DOHH2 (cell line): ENCODE data around the gene ADGRG1.

Experiments used
- H3F3A ChIP-seq: fragments of 200-600 bp; sonication (generic), shearing (Covaris generic); 2 replicates; pipeline ENCODE4 v1.6.0; 2016; ENCODE audit warnings: antibody characterized with exemption, mild to moderate bottlenecking; ENCODE audit not compliant: control insufficient read depth, insufficient read depth
- H3K27ac ChIP-seq: fragments of 200-600 bp; sonication (generic); 2 replicates; pipeline ENCODE4 v1.5.1; 2014; ENCODE audit warnings: low read depth, mild to moderate bottlenecking, low read length, moderate library complexity
- H3K27me3 ChIP-seq: fragments of 200-600 bp; sonication (generic); 2 replicates; pipeline ENCODE4 v1.6.1; 2014; ENCODE audit warnings: mild to moderate bottlenecking, low read length, mixed read lengths; ENCODE audit not compliant: control insufficient read depth
- H3K36me3 ChIP-seq: fragments of 200-600 bp; sonication (generic); 2 replicates; pipeline ENCODE4 v1.6.1; 2014; ENCODE audit warnings: mild to moderate bottlenecking, low read length, moderate library complexity, mixed read lengths; ENCODE audit not compliant: control insufficient read depth
- H3K4me1 ChIP-seq: fragments of 200-600 bp; sonication (generic); 2 replicates; pipeline ENCODE4 v1.6.1; 2014; ENCODE audit warnings: mild to moderate bottlenecking, low read length, mixed read lengths; ENCODE audit not compliant: control insufficient read depth
- H3K4me2 ChIP-seq: fragments of 200-600 bp; sonication (generic); 2 replicates; pipeline ENCODE4 v1.6.0; 2014; ENCODE audit warnings: mild to moderate bottlenecking, low read length, moderate library complexity
- H3K4me3 ChIP-seq: fragments of 200-600 bp; sonication (generic); 2 replicates; pipeline ENCODE4 v1.5.1; 2014; ENCODE audit warnings: mild to moderate bottlenecking, low read length, mixed read lengths
- H3K79me2 ChIP-seq: fragments of 200-600 bp; sonication (generic); 2 replicates; pipeline ENCODE4 v1.6.1; 2014; ENCODE audit warnings: mild to moderate bottlenecking, low read length, mixed read lengths; ENCODE audit not compliant: control insufficient read depth
- H3K9me2 ChIP-seq: fragments of 200-600 bp; sonication (generic); replicated peaks from 2 replicates; pipeline ENCODE4 v1.6.1; 2014; ENCODE audit warnings: mild to moderate bottlenecking, low read length, mixed read lengths; ENCODE audit not compliant: control insufficient read depth
- H3K9me3 ChIP-seq: fragments of 200-600 bp; sonication (generic); 2 replicates; pipeline ENCODE4 v1.6.1; 2014; ENCODE audit warnings: antibody characterized with exemption, low read length, mixed read lengths; ENCODE audit not compliant: control insufficient read depth, insufficient read depth
- H4K20me1 ChIP-seq: fragments of 200-600 bp; sonication (generic); 2 replicates; pipeline ENCODE4 v1.6.0; 2014; ENCODE audit warnings: low read depth, mild to moderate bottlenecking, antibody characterized with exemption, low read length, moderate library complexity; ENCODE audit not compliant: control insufficient read depth, insufficient read depth
- EZH2phosphoT487 ChIP-seq: fragments of 200-600 bp; sonication (generic); IDR thresholded peaks from 2 replicates; pipeline ENCODE4 v1.6.1; 2017; ENCODE audit warnings: borderline replicate concordance, mild to moderate bottlenecking, antibody characterized with exemption, low read length, moderate library complexity, mixed read lengths
- TF ChIP-seq, protein P1 (sequence below): fragments of 200-600 bp; sonication (generic); IDR thresholded peaks from one replicate; pipeline ENCODE4 v1.5.1; 2014; ENCODE audit warnings: antibody characterized with exemption, mild to moderate bottlenecking, low read depth, low read length; ENCODE audit not compliant: poor library complexity, severe bottlenecking

Gene ADGRG1

GRCh38 chr16:57649846-57650245 is 21.4 kb downstream of the ADGRG1 start:
- no peaks in the 10 kb centered on the region for H3K9me2 ChIP-seq
- H3K9me3 ChIP-seq: no peaks in the 10 kb centered on the region
- TF ChIP-seq EZH2phosphoT487: no peak
- TF ChIP-seq, protein P1, sequence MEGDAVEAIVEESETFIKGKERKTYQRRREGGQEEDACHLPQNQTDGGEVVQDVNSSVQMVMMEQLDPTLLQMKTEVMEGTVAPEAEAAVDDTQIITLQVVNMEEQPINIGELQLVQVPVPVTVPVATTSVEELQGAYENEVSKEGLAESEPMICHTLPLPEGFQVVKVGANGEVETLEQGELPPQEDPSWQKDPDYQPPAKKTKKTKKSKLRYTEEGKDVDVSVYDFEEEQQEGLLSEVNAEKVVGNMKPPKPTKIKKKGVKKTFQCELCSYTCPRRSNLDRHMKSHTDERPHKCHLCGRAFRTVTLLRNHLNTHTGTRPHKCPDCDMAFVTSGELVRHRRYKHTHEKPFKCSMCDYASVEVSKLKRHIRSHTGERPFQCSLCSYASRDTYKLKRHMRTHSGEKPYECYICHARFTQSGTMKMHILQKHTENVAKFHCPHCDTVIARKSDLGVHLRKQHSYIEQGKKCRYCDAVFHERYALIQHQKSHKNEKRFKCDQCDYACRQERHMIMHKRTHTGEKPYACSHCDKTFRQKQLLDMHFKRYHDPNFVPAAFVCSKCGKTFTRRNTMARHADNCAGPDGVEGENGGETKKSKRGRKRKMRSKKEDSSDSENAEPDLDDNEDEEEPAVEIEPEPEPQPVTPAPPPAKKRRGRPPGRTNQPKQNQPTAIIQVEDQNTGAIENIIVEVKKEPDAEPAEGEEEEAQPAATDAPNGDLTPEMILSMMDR: no peak
- H3K36me3 ChIP-seq: no peaks in the 10 kb centered on the region
- H3K27me3 ChIP-seq: peaks cover 5% of the 10 kb centered on the region
- H3F3A ChIP-seq: no peaks in the 10 kb centered on the region
- no peak overlapping the region for H3K4me2 ChIP-seq
- H3K4me3 ChIP-seq: no peak overlapping the region
- H3K27ac ChIP-seq: no peak overlapping the region
- peaks cover 6% of the 10 kb centered on the region; the same call in 1 of the 2 replicates for H4K20me1 ChIP-seq
- peaks cover 16% of the 10 kb centered on the region for H3K4me1 ChIP-seq
- no peaks in the 10 kb centered on the region for H3K79me2 ChIP-seq

DNA sequence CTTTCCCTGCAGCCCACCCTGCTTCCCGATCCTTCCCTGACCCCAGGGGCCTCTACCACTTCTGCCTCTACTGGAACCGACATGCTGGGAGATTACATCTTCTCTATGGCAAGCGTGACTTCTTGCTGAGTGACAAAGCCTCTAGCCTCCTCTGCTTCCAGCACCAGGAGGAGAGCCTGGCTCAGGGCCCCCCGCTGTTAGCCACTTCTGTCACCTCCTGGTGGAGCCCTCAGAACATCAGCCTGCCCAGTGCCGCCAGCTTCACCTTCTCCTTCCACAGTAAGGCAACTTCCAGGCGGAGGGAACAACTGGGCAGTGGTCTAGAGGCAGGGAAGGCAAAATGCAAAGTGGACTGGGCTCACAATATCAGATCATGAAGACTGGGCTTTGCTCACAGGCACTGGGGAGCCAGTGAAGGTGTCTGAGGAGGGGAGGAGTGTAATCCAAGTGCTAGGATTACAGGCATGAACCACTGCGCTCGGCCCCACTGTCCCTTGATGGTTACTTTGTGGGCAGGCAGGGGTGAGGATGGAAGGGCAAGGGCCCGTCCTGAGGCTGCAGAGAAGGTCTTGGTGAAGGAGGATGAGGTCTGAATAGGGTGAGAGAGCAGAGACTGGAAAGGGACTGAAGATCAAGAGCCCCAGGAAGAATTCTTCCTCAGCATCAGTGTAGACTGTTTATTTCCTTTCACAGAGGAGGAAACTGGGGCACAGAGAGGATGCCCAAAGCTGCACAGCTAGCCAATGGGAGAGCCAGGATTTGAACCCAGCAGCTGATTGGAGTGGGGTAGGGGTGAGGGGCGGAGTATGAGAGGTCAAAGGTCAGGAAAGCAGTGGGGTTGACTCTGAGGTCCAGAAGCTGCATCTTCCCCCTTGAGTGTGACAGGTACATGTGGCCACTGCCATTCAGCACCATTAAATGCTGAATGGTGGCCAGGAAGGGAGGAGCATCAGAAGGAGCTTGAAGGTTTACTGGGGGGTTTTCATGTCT is 23.2 kb downstream of the ADGRG1 start:
- no peaks in the 10 kb centered on the region for H3K9me3 ChIP-seq
- H3K4me3 ChIP-seq: no peak overlapping the region
- H4K20me1 ChIP-seq: peaks cover 6% of the 10 kb centered on the region; the same call in 1 of the 2 replicates
- H3K36me3 ChIP-seq: no peaks in the 10 kb centered on the region
- TF ChIP-seq, protein P1: no peak
- no peak for TF ChIP-seq EZH2phosphoT487
- H3K79me2 ChIP-seq: no peaks in the 10 kb centered on the region
- H3K4me2 ChIP-seq: no peak overlapping the region
- H3K27me3 ChIP-seq: peaks cover 5% of the 10 kb centered on the region
- peaks cover 16% of the 10 kb centered on the region for H3K4me1 ChIP-seq
- H3K9me2 ChIP-seq: no peaks in the 10 kb centered on the region
- no peak overlapping the region for H3K27ac ChIP-seq
- H3F3A ChIP-seq: no peaks in the 10 kb centered on the region

GRCh38 chr16:57652695-57653471 is 24.5 kb downstream of the ADGRG1 start:
- Histone ChIP-seq H4K20me1 (peaks cover 6% of the 10 kb centered on the region; the same call in 1 of the 2 replicates), H3K36me3 (no peaks in the 10 kb centered on the region), H3K4me3 (no peak overlapping the region), H3K9me3 (no peaks in the 10 kb centered on the region), H3K27me3 (no peaks in the 10 kb centered on the region), H3K4me1 (peaks cover 8% of the 10 kb centered on the region), H3F3A (no peaks in the 10 kb centered on the region), H3K79me2 (no peaks in the 10 kb centered on the region), H3K27ac (no peak overlapping the region), H3K9me2 (no peaks in the 10 kb centered on the region), H3K4me2 (no peak overlapping the region)
- TF ChIP-seq, protein P1: no peak
- TF ChIP-seq EZH2phosphoT487: no peak
